Upper lobe of right lung (tissue), 1 donor: ENCODE data around the gene VILL. TPM values are rescaled to one million over a fixed set of nuclear protein-coding genes. Genes with fewer than 3 reads are reported as not detected.

Experiments
- ATAC-seq: fragments of 200-7000 bp; cut with Tn5 transposase; one replicate; pipeline ENCODE4 v1.9.1; 2020; ENCODE audit warnings: mild to moderate bottlenecking, moderate library complexity
- DNase-seq: peaks from one replicate; pipeline ENCODE4 v3.0.0-alpha.2; 2020
- H3K27ac ChIP-seq: fragments of 200-600 bp; one replicate; pipeline ENCODE4 v1.8.0; 2022
- H3K27me3 ChIP-seq: fragments of 200-600 bp; one replicate; pipeline ENCODE4 v1.8.0; 2022; ENCODE audit warnings: mild to moderate bottlenecking
- H3K36me3 ChIP-seq: fragments of 200-600 bp; one replicate; pipeline ENCODE4 v1.8.0; 2022
- H3K4me1 ChIP-seq: fragments of 200-600 bp; one replicate; pipeline ENCODE4 v1.8.0; 2022
- H3K4me3 ChIP-seq: fragments of 200-600 bp; one replicate; pipeline ENCODE4 v1.8.0; 2022; ENCODE audit warnings: mild to moderate bottlenecking
- H3K9me3 ChIP-seq: fragments of 200-600 bp; one replicate; pipeline ENCODE4 v1.8.0; 2022
- CTCF ChIP-seq: fragments of 200-600 bp; IDR thresholded peaks from one replicate; pipeline ENCODE4 v1.8.0; 2022; ENCODE audit warnings: antibody characterized with exemption
- intact Hi-C: fragments of 100-400 bp; cut with DNase I; formaldehyde crosslinking; loops from one replicate; pipeline ENCODE4 v1.11.0; 2022
- total RNA-seq: library from RNA; stranded (reverse); fragmentation: NEBNext Ultra II Directional; extraction: Animal tissue kit (Norgen Biotek cat#: 25700); gene quantifications from one replicate; pipeline ENCODE4 v1.2.1, GENCODE V29; 2021
- donor health status: DM: no; HTN: yes; CAD: no; lungs with severe emphysema.

The VILL gene
- total RNA-seq, 1 donor from 2014 or later, result 8.9 TPM

GRCh38 chr3:38000242-38000916, 9.8 kb downstream of the VILL start:
- H3K9me3 ChIP-seq, result no peaks in the 10 kb centered on the region
- no peak overlapping the region for H3K27ac ChIP-seq
- H3K36me3 ChIP-seq, result peaks cover 5% of the 10 kb centered on the region
- H3K4me3 ChIP-seq, result no peak overlapping the region
- H3K4me1 ChIP-seq, result peaks cover 21% of the 10 kb centered on the region
- no peak for ATAC-seq
- TF ChIP-seq CTCF, result no peak
- H3K27me3 ChIP-seq, result no peaks in the 10 kb centered on the region
- intact Hi-C loops, result no loop called here
- peak; percentile 45 for DNase-seq

- ATAC-seq (no peak), DNase-seq (peak; percentile 53)
- intact Hi-C loops, result no loop called here
Measured at GRCh38 chr3:38000965-38001455, 10.4 kb downstream of the VILL start.

GRCh38 chr3:38001456-38002081, 11.0 kb downstream of the VILL start:
- intact Hi-C loops, result no loop called here
- H3K27me3 ChIP-seq, result no peaks in the 10 kb centered on the region
- H3K36me3 ChIP-seq, result peaks cover 5% of the 10 kb centered on the region
- H3K4me3 ChIP-seq, result no peak overlapping the region
- peaks cover 21% of the 10 kb centered on the region for H3K4me1 ChIP-seq
- DNase-seq (peak; percentile 67), ATAC-seq (no peak)
- TF ChIP-seq CTCF, result peak; percentile 22
- H3K9me3 ChIP-seq, result no peaks in the 10 kb centered on the region
- H3K27ac ChIP-seq, result no peak overlapping the region

More at GRCh38 chr3:38000965-38001455, 10.4 kb downstream of the VILL start:
- no peaks in the 10 kb centered on the region for H3K27me3 ChIP-seq
- H3K4me1 ChIP-seq, result peaks cover 21% of the 10 kb centered on the region
- H3K27ac ChIP-seq, result no peak overlapping the region
- H3K4me3 ChIP-seq, result no peak overlapping the region
- peaks cover 5% of the 10 kb centered on the region for H3K36me3 ChIP-seq
- no peak for TF ChIP-seq CTCF
- H3K9me3 ChIP-seq, result no peaks in the 10 kb centered on the region

- intact Hi-C loops, result no loop called here
- no peaks in the 10 kb centered on the region for H3K27me3 ChIP-seq
- H3K4me1 ChIP-seq, result peaks cover 18% of the 10 kb centered on the region
- ATAC-seq (no peak), DNase-seq (peak; percentile 57)
- no peak for TF ChIP-seq CTCF
- H3K36me3 ChIP-seq, result peaks cover 5% of the 10 kb centered on the region
- H3K4me3 ChIP-seq, result no peak overlapping the region
- H3K27ac ChIP-seq, result no peak overlapping the region
- H3K9me3 ChIP-seq, result no peaks in the 10 kb centered on the region
Measured at GRCh38 chr3:38002291-38002876, 11.8 kb downstream of the VILL start.

GRCh38 chr3:38002940-38003339, 12.4 kb downstream of the VILL start:
- H3K9me3 ChIP-seq, result no peaks in the 10 kb centered on the region
- TF ChIP-seq CTCF, result no peak
- peaks cover 15% of the 10 kb centered on the region for H3K4me1 ChIP-seq
- no peak overlapping the region for H3K4me3 ChIP-seq
- H3K27ac ChIP-seq, result no peak overlapping the region
- DNase-seq (peak; percentile 50), ATAC-seq (no peak)
- peaks cover 9% of the 10 kb centered on the region for H3K36me3 ChIP-seq
- intact Hi-C loops, result no loop called here
- H3K27me3 ChIP-seq, result no peaks in the 10 kb centered on the region
